Tibial nerve (tissue), 3 donors: ENCODE measurements around the gene CDH13.

Experiments used
- POLR2A ChIP-seq, 2 donors: fragments of 450-650 bp; IDR thresholded peaks; one replicate each; pipeline ENCODE4 v1.6.1; 2017; ENCODE audit warnings: antibody characterized with exemption in 2 of 2, mild to moderate bottlenecking in 2 of 2, moderate library complexity in 2 of 2
- TF ChIP-seq, protein P1 (sequence below), 5 experiments: fragments of 200-600 bp in 3 of 5; fragments of 450-650 bp in 2 of 5; sonication (generic) in 3 of 5; IDR thresholded peaks; one replicate each; pipeline ENCODE4 v1.5.1; 2016 to 2019; ENCODE audit warnings: antibody characterized with exemption in 5 of 5, mild to moderate bottlenecking in 3 of 5, moderate library complexity in 2 of 5

DNA sequence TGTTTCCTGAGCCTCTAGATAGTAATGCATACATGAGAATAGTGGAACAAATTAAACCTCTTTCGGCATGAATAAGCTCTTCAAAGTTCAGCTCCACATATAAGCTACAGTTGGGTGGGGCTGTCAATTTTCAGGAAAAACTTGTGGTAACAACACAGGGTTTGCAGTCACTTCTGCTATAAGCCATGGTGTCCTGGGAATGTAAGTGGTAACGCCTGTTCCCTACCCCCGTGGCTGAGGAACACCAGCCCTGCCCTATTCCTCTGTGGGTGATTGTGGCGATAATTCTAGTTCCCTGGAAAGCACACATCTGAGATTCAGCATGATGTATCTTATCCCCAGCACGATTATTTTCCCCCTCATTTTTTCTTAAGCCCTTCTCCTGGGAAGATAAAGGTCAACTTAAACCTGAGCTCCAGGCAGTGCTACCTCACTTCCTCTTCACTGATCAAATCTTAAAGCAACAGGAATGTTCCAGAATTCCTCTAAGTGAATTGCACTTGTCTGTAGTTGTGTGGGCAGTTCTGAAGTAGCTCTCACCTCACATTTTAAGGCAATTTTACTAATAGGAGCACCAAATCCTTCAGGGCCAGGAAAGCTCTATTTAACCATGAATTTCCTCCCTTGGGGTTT, 680.3 kb downstream of the CDH13 start:
- TF ChIP-seq, protein P1, sequence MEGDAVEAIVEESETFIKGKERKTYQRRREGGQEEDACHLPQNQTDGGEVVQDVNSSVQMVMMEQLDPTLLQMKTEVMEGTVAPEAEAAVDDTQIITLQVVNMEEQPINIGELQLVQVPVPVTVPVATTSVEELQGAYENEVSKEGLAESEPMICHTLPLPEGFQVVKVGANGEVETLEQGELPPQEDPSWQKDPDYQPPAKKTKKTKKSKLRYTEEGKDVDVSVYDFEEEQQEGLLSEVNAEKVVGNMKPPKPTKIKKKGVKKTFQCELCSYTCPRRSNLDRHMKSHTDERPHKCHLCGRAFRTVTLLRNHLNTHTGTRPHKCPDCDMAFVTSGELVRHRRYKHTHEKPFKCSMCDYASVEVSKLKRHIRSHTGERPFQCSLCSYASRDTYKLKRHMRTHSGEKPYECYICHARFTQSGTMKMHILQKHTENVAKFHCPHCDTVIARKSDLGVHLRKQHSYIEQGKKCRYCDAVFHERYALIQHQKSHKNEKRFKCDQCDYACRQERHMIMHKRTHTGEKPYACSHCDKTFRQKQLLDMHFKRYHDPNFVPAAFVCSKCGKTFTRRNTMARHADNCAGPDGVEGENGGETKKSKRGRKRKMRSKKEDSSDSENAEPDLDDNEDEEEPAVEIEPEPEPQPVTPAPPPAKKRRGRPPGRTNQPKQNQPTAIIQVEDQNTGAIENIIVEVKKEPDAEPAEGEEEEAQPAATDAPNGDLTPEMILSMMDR (IDR thresholded peaks at IDR 0.05): no peak
- TF ChIP-seq POLR2A (IDR thresholded peaks at IDR 0.05): no peak
